BLaER1 treated with 17β-estradiol and CSF1 and Interleukin-3, amounts not matched to agents 10 nM and 100 nM (cell line): ENCODE results near the gene FNDC3B.

Source experiments
- H3K27ac ChIP-seq, 11 experiments: shearing (Covaris generic); formaldehyde crosslinking; 2 replicates each; pipeline ENCODE4 v1.8.1; 2022
- H3K27me3 ChIP-seq, 11 experiments: shearing (Covaris generic); formaldehyde crosslinking; 2 replicates each; pipeline ENCODE4 v1.8.1; 2022
- H3K36me3 ChIP-seq, 11 experiments: shearing (Covaris generic); formaldehyde crosslinking; 2 replicates each; pipeline ENCODE4 v1.8.1; 2022
- H3K4me1 ChIP-seq, 10 experiments: shearing (Covaris generic); formaldehyde crosslinking; 2 replicates each; pipeline ENCODE4 v1.8.1; 2022
- H3K4me2 ChIP-seq, 11 experiments: shearing (Covaris generic); formaldehyde crosslinking; 2 replicates each; pipeline ENCODE4 v1.8.1; 2022
- H3K4me3 ChIP-seq, 10 experiments: shearing (Covaris generic); formaldehyde crosslinking; 2 replicates each; pipeline ENCODE4 v1.8.1; 2022
- H3K9ac ChIP-seq, 11 experiments: shearing (Covaris generic); formaldehyde crosslinking; 2 replicates each; pipeline ENCODE4 v1.8.1; 2022
- H3K9me3 ChIP-seq, 11 experiments: shearing (Covaris generic); formaldehyde crosslinking; replicated peaks in 1 of 11; 2 replicates each; pipeline ENCODE4 v1.8.1; 2022
- H4K20me1 ChIP-seq, 11 experiments: shearing (Covaris generic); formaldehyde crosslinking; 2 replicates each; pipeline ENCODE4 v1.8.1; 2022
- Cebpa-rat ChIP-seq, 11 experiments: shearing (Covaris generic); IDR thresholded peaks; 2 replicates each; pipeline ENCODE4 v1.8.1; 2022

FNDC3B gene

DNA sequence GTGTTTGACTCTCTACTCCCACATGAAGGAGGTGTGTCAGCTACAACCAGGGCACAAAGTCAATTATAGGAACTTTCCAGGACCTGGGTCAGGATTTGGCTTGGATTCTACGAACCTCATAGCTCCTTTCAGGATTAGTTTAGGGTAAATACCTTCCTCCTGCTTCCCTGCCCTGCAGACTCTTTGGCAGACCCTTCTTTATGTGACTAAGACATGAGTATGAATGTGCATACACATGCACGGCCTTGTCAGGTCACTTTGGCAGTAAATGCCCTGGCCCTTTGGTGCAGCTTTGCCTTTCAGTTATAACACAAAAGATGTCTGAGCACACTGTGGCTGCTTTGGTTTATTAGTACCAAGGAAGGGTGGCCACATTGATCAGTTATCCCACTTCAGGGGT is 340.0 kb downstream of the FNDC3B start:
- TF ChIP-seq Cebpa-rat (IDR thresholded peaks at IDR 0.05) = no peak
- Histone ChIP-seq H3K4me1 (no peaks in the 10 kb centered on the region), H3K27ac (no peak overlapping the region), H3K4me2 (no peak overlapping the region), H3K9ac (no peak overlapping the region), H3K27me3 (no peaks in the 10 kb centered on the region), H3K4me3 (no peak overlapping the region), H4K20me1 (0 out of 22 replicates have a peak, but pooled peaks cover 0 to 7% (median 0%) of the 10 kb centered on the region in 11 experiments), H3K9me3 (peaks cover 26 to 37% (median 33%) of the 10 kb centered on the region in 11 experiments), H3K36me3 (peaks cover 43 to 94% (median 60%) of the 10 kb centered on the region in 11 experiments)

DNA sequence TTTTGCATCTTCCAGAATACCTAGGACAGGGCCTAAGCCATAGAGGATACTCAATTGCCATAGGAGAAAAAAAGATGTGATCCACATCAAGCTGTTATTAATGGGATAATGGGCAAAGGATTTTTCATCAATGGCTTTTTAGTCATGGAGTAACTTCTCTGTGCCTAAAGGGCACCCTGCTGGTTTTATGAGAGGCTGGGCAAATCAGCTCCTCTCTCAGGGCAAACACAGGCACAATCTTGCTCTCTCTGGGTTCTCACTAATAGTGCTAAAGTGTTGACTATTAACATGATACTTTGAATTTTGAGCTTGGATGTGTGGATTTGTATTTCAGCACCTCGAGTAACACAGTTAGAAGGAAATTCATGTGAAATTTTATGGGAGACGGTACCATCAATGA is 341.3 kb downstream of the FNDC3B start:
- Histone ChIP-seq H3K4me3 (no peak overlapping the region), H3K27me3 (no peaks in the 10 kb centered on the region), H3K4me2 (no peak overlapping the region), H3K4me1 (no peaks in the 10 kb centered on the region), H3K9ac (no peak overlapping the region), H3K36me3 (peaks cover 41 to 94% (median 59%) of the 10 kb centered on the region in 11 experiments), H3K27ac (no peak overlapping the region), H4K20me1 (peaks cover 0 to 7% (median 0%) of the 10 kb centered on the region in 11 experiments; a peak in 1 of 22 replicates), H3K9me3 (peaks cover 26 to 37% (median 33%) of the 10 kb centered on the region in 11 experiments)
- TF ChIP-seq Cebpa-rat (IDR thresholded peaks at IDR 0.05) = no peak

DNA sequence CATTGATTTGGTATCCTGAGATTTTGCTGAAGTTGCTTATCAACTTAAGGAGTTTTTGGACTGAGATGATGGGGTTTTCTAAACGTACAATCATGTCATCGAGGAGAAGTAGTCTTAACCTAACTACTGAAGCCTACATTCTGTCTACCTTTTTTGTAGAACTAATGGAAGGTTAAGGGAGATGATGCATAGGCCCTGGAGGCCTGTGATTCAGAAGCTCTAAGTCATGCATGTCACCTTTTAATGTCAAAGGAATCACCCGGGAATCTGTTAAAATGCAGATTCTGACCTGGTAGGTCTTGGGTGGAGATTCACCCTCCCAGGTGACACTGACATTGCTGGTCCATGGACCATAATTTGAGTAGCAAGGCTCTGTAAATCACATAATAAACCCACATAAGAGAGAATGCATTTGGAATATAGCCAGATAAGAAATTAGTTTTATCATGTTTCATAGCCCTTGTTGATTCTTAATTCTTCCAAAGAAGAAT is 344.0 kb downstream of the FNDC3B start:
- Histone ChIP-seq H3K27ac (no peak overlapping the region), H3K9ac (no peak overlapping the region), H3K9me3 (peaks cover 22 to 36% (median 26%) of the 10 kb centered on the region in 11 experiments), H3K36me3 (peaks cover 37 to 94% (median 47%) of the 10 kb centered on the region in 11 experiments), H3K4me2 (no peak overlapping the region), H4K20me1 (peaks cover 0 to 13% (median 0%) of the 10 kb centered on the region in 11 experiments; a peak in 2 of 22 replicates), H3K27me3 (no peaks in the 10 kb centered on the region), H3K4me1 (no peaks in the 10 kb centered on the region), H3K4me3 (no peak overlapping the region)
- TF ChIP-seq Cebpa-rat (IDR thresholded peaks at IDR 0.05) = no peak

DNA sequence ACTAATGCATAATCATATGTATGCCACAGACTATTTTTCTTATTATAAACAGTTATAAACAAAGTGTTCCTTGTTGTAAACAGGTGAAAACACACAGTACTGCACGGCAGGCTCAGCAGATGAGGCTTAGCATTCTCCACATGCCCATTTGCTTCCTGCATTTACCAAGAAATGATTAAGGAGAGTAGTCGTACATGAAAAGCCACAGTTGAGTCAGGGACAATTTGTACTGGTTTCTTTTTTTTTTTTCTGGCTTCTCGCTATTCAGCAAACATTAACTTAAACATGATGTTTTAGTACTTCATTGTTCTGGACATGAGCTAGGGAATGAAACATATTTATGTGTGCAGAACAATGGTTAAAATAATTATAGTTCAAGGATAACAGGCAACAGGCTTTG is 345.5 kb downstream of the FNDC3B start:
- Histone ChIP-seq H3K27ac (no peak overlapping the region), H3K4me1 (no peaks in the 10 kb centered on the region), H3K36me3 (peaks cover 24 to 94% (median 37%) of the 10 kb centered on the region in 11 experiments), H3K9me3 (peaks cover 7 to 22% (median 12%) of the 10 kb centered on the region in 11 experiments), H3K4me3 (no peak overlapping the region), H3K27me3 (no peaks in the 10 kb centered on the region), H3K9ac (no peak overlapping the region), H4K20me1 (peaks cover 0 to 13% (median 0%) of the 10 kb centered on the region in 11 experiments; a peak in 2 of 22 replicates), H3K4me2 (no peak overlapping the region)
- no peak for TF ChIP-seq Cebpa-rat (IDR thresholded peaks at IDR 0.05)

DNA sequence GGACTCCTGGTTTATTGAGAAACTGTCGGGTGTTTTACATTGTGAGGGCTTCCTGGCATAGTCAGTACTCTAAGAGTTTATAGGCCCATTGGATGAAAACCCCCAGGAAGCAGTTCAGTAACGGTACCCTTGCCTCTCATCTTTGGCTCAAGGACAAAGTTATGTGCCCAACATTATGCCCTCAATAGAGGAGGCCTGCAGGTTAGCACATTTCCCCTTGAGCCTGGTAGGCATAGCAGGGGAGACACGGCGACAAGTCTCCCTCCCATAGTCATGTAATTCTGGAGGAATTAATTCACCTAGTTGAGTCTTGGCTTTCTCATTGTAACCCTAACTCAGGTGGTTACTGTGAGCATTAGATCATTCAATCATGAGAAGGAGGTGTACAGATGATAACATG is 348.4 kb downstream of the FNDC3B start:
- no peak overlapping the region for H3K4me3 ChIP-seq
- H3K4me2 ChIP-seq = no peak overlapping the region
- no peak overlapping the region for H3K27ac ChIP-seq
- H3K9me3 ChIP-seq = peaks cover 0 to 4% (median 0%) of the 10 kb centered on the region in 11 experiments; a peak in 1 of 22 replicates
- no peaks in the 10 kb centered on the region for H3K27me3 ChIP-seq
- TF ChIP-seq Cebpa-rat (IDR thresholded peaks at IDR 0.05) = no peak
- H3K4me1 ChIP-seq = no peaks in the 10 kb centered on the region
- H3K36me3 ChIP-seq = peaks cover 14 to 94% (median 34%) of the 10 kb centered on the region in 11 experiments; a peak in 16 of 22 replicates
- H3K9ac ChIP-seq = no peak overlapping the region
- peaks cover 0 to 13% (median 0%) of the 10 kb centered on the region in 11 experiments; a peak in 2 of 22 replicates for H4K20me1 ChIP-seq

DNA sequence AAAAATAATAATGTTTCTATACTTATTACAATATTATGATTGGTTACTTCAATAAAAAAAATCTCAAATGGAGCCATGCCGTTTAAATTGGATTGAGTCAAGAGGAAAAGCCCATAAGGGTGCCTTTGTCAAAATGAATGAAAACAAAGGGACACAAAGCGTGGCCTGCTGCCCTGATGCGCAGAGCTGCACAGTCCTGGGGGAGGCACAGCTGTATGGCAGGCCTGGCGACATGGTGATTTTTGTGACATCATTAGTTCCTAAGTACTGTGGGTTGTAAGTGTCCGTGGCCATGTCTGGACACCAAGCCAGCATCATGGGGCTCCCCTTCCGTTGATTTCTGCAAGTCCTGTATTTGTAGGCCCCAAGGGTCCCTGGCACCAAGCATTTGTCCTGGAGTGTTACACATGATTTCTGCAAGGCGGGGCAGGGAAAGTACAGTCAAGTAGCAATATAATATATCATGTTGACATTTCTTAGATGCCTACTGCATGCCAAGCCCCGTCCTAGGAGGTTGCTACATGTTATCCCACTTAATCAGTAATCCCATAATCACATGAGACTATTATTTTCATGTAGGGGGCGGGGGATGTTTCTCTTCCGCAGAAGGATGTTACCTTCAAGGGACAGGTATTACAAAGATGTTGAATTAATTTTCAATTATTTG is 349.2 kb downstream of the FNDC3B start:
- peaks cover 0 to 9% (median 0%) of the 10 kb centered on the region in 11 experiments; a peak in 2 of 22 replicates for H4K20me1 ChIP-seq
- H3K36me3 ChIP-seq = peaks cover 14 to 97% (median 38%) of the 10 kb centered on the region in 11 experiments; a peak in 16 of 22 replicates
- H3K27ac ChIP-seq = no peak overlapping the region
- no peak overlapping the region for H3K4me2 ChIP-seq
- H3K27me3 ChIP-seq = no peaks in the 10 kb centered on the region
- TF ChIP-seq Cebpa-rat (IDR thresholded peaks at IDR 0.05) = no peak
- H3K9me3 ChIP-seq = peaks cover 0 to 6% (median 0%) of the 10 kb centered on the region in 11 experiments; a peak in 1 of 22 replicates
- H3K4me3 ChIP-seq = no peak overlapping the region
- H3K4me1 ChIP-seq = no peaks in the 10 kb centered on the region
- no peak overlapping the region for H3K9ac ChIP-seq

DNA sequence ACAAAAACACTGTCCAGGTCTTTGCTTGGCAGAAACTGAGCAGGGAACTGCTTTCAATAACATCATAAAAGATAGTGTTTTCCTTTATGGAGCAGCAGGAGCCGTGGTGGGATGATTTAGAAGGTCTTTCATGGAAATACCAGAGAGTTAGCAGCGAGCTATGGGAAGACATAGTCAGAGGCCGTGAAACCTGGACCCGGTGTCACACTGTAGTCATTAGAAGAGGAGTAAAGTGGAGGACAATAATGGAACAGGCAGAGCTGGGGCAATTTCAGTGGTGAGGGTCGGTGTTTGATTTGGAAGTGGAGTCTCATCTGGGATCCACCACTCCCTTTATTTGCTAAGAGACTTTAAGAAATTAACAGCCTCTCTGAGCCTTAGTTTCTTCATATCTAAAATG is 351.4 kb downstream of the FNDC3B start:
- H3K4me3 ChIP-seq = no peak overlapping the region
- no peak for TF ChIP-seq Cebpa-rat (IDR thresholded peaks at IDR 0.05)
- H4K20me1 ChIP-seq = peaks cover 0 to 7% (median 0%) of the 10 kb centered on the region in 11 experiments; a peak in 2 of 22 replicates
- H3K4me1 ChIP-seq = no peaks in the 10 kb centered on the region
- H3K27me3 ChIP-seq = no peaks in the 10 kb centered on the region
- peaks cover 14 to 96% (median 32%) of the 10 kb centered on the region in 11 experiments; a peak in 17 of 22 replicates for H3K36me3 ChIP-seq
- no peak overlapping the region for H3K4me2 ChIP-seq
- H3K9me3 ChIP-seq = peaks cover 0 to 6% (median 0%) of the 10 kb centered on the region in 11 experiments; a peak in 1 of 22 replicates
- no peak overlapping the region for H3K27ac ChIP-seq
- H3K9ac ChIP-seq = no peak overlapping the region

DNA sequence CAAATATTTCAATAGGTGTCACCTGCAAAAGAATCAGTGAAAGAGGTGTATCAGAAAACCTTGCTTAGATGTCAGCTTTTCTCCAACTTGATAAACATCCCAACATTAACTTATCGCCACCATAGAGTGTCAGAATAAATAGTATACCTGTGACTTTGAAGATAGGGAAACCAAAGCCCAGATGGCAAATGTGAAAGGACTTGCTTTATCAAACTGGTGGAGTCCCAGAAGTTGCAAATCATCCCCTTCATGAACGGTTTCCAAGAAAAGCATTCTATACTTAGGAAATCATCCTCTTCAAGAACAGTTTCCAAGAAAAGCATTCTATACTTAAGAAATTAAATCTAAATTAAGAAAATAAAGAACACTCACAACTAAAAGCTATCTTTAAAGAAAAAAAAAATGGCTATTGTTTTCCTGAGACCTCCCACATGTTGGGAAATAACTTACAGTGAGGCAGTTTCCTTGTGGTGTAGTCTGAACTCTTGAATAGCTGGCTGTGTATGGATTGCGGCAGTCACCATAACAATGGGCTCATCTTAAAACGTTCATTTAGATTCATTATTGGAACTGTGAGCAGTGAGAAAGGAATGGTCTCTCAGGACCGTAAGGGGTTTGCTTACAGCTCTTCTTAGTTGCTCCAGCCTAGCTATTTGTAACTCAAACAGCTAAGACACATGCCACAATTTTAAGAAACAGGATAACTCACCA is 352.4 kb downstream of the FNDC3B start:
- H3K9me3 ChIP-seq = peaks cover 0 to 6% (median 0%) of the 10 kb centered on the region in 11 experiments; a peak in 1 of 22 replicates
- no peak overlapping the region for H3K27ac ChIP-seq
- no peak overlapping the region for H3K4me3 ChIP-seq
- H3K4me2 ChIP-seq = no peak overlapping the region
- H3K36me3 ChIP-seq = peaks cover 14 to 97% (median 39%) of the 10 kb centered on the region in 11 experiments; a peak in 18 of 22 replicates
- H3K4me1 ChIP-seq = no peaks in the 10 kb centered on the region
- H4K20me1 ChIP-seq = peaks cover 0 to 7% (median 0%) of the 10 kb centered on the region in 11 experiments; a peak in 2 of 22 replicates
- no peaks in the 10 kb centered on the region for H3K27me3 ChIP-seq
- H3K9ac ChIP-seq = no peak overlapping the region
- no peak for TF ChIP-seq Cebpa-rat (IDR thresholded peaks at IDR 0.05)

DNA sequence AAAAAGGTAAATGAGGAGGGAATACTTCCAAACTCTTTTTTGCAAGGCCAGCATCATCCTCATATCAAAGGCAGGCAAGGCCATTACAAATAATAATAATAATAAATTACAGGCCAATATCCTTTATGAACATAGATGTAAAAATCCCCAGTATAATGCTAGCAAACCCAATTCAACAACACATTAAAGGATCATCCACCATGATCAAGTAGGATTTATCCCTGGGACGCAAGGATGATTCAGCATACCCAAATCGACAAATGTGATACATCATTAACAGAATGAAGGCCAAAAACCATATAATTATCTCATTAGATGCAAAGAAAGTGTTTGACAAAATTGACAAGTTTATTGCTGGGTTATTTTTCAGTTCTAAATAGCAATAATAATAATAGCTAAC is 355.3 kb downstream of the FNDC3B start:
- no peak overlapping the region for H3K27ac ChIP-seq
- peaks cover 0 to 6% (median 0%) of the 10 kb centered on the region in 11 experiments; a peak in 1 of 22 replicates for H3K9me3 ChIP-seq
- no peak overlapping the region for H3K4me2 ChIP-seq
- H3K36me3 ChIP-seq = peaks cover 8 to 96% (median 33%) of the 10 kb centered on the region in 11 experiments; a peak in 18 of 22 replicates
- no peaks in the 10 kb centered on the region; a peak in 2 of 22 replicates for H4K20me1 ChIP-seq
- H3K27me3 ChIP-seq = no peaks in the 10 kb centered on the region
- no peak overlapping the region for H3K9ac ChIP-seq
- no peak for TF ChIP-seq Cebpa-rat (IDR thresholded peaks at IDR 0.05)
- no peak overlapping the region for H3K4me3 ChIP-seq
- no peaks in the 10 kb centered on the region for H3K4me1 ChIP-seq
